ENCODE data around the gene IL32.

- TF ChIP-seq CTCF (IDR thresholded peaks at IDR 0.05 in 4 of 5, conservative IDR thresholded peaks at IDR 0.05 in 1 of 5) (no peak), POLR2A (IDR thresholded peaks at IDR 0.05) (no peak)
Observed at GRCh38 chr16:3068487-3068886, 3.0 kb downstream of the IL32 start.
